HepG2 (cell line): ENCODE data around the gene PAK3.

Experiments
- ATF1 ChIP-seq: IDR thresholded peaks from 2 replicates; pipeline ENCODE4 v1.6.1; 2016; ENCODE audit warnings: mild to moderate bottlenecking, control low read depth
- NR2F6 ChIP-seq, 2 experiments: IDR thresholded peaks; 2 replicates each; pipeline ENCODE4 v1.6.1; 2016; ENCODE audit warnings: antibody characterized with exemption in 1 of 2, mild to moderate bottlenecking in 1 of 2
- POLR2A ChIP-seq, 2 experiments: IDR thresholded peaks; 2 replicates each; pipeline ENCODE4 v1.6.1; 2011; ENCODE audit warnings: low read depth in 2 of 2, low read length in 2 of 2, mild to moderate bottlenecking in 1 of 2, moderate library complexity in 1 of 2; ENCODE audit not compliant: insufficient read depth in 1 of 2
- SMARCC2 ChIP-seq: fragments of 450-650 bp; IDR thresholded peaks from 2 replicates; pipeline ENCODE4 v1.6.1; 2017; ENCODE audit warnings: antibody characterized with exemption, mild to moderate bottlenecking
- SP1 ChIP-seq, 2 experiments: fragments of 450-650 bp in 1 of 2; sonication (generic) in 1 of 2; formaldehyde crosslinking in 1 of 2; IDR thresholded peaks; 2 replicates each; pipeline versions ENCODE4 v1.4.0 to v1.6.1; 2016 to 2020; ENCODE audit warnings: missing genetic modification reagents in 1 of 2
- TCF7L2 ChIP-seq: IDR thresholded peaks from 2 replicates; pipeline ENCODE4 v1.6.1; 2011; ENCODE audit warnings: mild to moderate bottlenecking, low read depth, low read length, moderate library complexity
- YY1 ChIP-seq: IDR thresholded peaks from 2 replicates; pipeline ENCODE4 v1.6.1; 2011; ENCODE audit warnings: low read length, low read depth, moderate library complexity, mild to moderate bottlenecking; ENCODE audit not compliant: insufficient read depth, insufficient replicate concordance
- ZNF121 ChIP-seq: sonication (generic); formaldehyde crosslinking; IDR thresholded peaks from 2 replicates; pipeline ENCODE4 v1.5.0; 2020; ENCODE audit warnings: mild to moderate bottlenecking, missing genetic modification reagents
- TF ChIP-seq, protein P1 (sequence below): sonication (generic); formaldehyde crosslinking; IDR thresholded peaks from 2 replicates; pipeline ENCODE4 v1.5.0; 2020; ENCODE audit warnings: mild to moderate bottlenecking, missing genetic modification reagents, moderate library complexity
- TF ChIP-seq, protein P2 (sequence below): sonication (generic); formaldehyde crosslinking; IDR thresholded peaks from 2 replicates; pipeline ENCODE4 v1.5.0; 2020; ENCODE audit warnings: missing genetic modification reagents
- TF ChIP-seq, protein P3 (sequence below): sonication (generic); formaldehyde crosslinking; IDR thresholded peaks from one replicate; pipeline ENCODE4 v1.5.1; 2020; ENCODE audit warnings: mild to moderate bottlenecking, missing genetic modification reagents; ENCODE audit errors: not compliant biosample characterization
- TF ChIP-seq, protein P4 (sequence below): sonication (generic); formaldehyde crosslinking; IDR thresholded peaks from 2 replicates; pipeline ENCODE4 v1.4.0; 2020; ENCODE audit warnings: missing genetic modification reagents

DNA sequence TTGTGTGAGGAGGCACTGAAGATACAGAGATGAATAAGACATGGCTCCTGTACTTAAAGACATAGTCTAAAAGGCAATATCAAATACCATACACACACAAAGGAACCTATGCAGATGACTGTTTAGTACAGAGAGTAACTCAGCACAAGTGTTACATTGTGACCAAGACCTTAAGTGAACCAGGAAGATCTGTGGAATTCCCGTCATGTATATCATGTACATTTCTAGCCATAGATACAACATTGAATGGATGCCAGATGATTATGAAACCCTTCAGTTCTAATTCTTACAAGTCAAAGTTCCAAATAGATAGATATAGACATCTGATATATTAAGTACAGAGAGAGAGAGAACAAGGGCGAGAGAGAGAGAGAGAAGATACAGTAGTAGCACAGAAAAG lies 73.2 kb downstream of the PAK3 start:
- TF ChIP-seq, protein P1, sequence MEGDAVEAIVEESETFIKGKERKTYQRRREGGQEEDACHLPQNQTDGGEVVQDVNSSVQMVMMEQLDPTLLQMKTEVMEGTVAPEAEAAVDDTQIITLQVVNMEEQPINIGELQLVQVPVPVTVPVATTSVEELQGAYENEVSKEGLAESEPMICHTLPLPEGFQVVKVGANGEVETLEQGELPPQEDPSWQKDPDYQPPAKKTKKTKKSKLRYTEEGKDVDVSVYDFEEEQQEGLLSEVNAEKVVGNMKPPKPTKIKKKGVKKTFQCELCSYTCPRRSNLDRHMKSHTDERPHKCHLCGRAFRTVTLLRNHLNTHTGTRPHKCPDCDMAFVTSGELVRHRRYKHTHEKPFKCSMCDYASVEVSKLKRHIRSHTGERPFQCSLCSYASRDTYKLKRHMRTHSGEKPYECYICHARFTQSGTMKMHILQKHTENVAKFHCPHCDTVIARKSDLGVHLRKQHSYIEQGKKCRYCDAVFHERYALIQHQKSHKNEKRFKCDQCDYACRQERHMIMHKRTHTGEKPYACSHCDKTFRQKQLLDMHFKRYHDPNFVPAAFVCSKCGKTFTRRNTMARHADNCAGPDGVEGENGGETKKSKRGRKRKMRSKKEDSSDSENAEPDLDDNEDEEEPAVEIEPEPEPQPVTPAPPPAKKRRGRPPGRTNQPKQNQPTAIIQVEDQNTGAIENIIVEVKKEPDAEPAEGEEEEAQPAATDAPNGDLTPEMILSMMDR (CRISPR knock-in tag), result no peak
- TF ChIP-seq, protein P2, sequence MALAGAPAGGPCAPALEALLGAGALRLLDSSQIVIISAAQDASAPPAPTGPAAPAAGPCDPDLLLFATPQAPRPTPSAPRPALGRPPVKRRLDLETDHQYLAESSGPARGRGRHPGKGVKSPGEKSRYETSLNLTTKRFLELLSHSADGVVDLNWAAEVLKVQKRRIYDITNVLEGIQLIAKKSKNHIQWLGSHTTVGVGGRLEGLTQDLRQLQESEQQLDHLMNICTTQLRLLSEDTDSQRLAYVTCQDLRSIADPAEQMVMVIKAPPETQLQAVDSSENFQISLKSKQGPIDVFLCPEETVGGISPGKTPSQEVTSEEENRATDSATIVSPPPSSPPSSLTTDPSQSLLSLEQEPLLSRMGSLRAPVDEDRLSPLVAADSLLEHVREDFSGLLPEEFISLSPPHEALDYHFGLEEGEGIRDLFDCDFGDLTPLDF (CRISPR knock-in tag), result no peak
- TF ChIP-seq TCF7L2 (no peak), SMARCC2 (no peak), ATF1 (CRISPR knock-in tag) (no peak), SP1 (IDR thresholded peaks at IDR 0.05) (no peak), SP1 (CRISPR knock-in tag; IDR thresholded peaks at IDR 0.05) (no peak), POLR2A (IDR thresholded peaks at IDR 0.05; ENCODE audit: insufficient read depth in 1 of 2, low read depth in 2 of 2, low read length in 2 of 2) (no peak), YY1 (no peak), ZNF121 (CRISPR knock-in tag) (no peak), NR2F6 (IDR thresholded peaks at IDR 0.05) (no peak), NR2F6 (CRISPR knock-in tag; IDR thresholded peaks at IDR 0.05) (no peak)
- TF ChIP-seq, protein P3, sequence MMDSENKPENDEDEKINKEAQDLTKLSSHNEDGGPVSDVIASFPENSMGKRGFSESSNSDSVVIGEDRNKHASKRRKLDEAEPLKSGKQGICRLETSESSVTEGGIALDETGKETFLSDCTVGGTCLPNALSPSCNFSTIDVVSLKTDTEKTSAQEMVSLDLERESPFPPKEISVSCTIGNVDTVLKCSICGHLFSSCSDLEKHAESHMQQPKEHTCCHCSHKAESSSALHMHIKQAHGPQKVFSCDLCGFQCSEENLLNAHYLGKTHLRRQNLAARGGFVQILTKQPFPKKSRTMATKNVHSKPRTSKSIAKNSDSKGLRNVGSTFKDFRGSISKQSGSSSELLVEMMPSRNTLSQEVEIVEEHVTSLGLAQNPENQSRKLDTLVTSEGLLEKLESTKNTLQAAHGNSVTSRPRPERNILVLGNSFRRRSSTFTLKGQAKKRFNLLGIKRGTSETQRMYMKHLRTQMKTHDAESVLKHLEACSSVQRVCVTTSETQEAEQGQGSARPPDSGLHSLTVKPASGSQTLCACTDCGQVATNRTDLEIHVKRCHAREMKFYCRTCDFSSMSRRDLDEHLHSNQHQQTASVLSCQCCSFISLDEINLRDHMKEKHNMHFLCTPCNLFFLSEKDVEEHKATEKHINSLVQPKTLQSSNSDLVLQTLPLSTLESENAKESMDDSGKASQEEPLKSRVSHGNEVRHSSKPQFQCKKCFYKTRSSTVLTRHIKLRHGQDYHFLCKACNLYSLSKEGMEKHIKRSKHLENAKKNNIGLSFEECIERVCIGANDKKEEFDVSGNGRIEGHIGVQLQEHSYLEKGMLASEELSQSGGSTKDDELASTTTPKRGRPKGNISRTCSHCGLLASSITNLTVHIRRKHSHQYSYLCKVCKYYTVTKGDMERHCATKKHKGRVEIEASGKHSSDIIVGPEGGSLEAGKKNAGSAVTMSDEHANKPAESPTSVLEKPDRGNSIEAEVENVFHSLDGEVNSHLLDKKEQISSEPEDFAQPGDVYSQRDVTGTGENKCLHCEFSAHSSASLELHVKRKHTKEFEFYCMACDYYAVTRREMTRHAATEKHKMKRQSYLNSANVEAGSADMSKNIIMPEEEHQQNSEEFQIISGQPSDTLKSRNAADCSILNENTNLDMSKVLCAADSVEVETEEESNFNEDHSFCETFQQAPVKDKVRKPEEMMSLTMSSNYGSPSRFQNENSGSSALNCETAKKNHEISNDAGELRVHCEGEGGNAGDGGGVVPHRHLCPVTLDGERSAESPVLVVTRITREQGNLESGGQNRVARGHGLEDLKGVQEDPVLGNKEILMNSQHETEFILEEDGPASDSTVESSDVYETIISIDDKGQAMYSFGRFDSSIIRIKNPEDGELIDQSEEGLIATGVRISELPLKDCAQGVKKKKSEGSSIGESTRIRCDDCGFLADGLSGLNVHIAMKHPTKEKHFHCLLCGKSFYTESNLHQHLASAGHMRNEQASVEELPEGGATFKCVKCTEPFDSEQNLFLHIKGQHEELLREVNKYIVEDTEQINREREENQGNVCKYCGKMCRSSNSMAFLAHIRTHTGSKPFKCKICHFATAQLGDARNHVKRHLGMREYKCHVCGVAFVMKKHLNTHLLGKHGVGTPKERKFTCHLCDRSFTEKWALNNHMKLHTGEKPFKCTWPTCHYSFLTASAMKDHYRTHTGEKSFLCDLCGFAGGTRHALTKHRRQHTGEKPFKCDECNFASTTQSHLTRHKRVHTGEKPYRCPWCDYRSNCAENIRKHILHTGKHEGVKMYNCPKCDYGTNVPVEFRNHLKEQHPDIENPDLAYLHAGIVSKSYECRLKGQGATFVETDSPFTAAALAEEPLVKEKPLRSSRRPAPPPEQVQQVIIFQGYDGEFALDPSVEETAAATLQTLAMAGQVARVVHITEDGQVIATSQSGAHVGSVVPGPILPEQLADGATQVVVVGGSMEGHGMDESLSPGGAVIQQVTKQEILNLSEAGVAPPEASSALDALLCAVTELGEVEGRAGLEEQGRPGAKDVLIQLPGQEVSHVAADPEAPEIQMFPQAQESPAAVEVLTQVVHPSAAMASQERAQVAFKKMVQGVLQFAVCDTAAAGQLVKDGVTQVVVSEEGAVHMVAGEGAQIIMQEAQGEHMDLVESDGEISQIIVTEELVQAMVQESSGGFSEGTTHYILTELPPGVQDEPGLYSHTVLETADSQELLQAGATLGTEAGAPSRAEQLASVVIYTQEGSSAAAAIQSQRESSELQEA (CRISPR knock-in tag), result no peak
- TF ChIP-seq, protein P4, sequence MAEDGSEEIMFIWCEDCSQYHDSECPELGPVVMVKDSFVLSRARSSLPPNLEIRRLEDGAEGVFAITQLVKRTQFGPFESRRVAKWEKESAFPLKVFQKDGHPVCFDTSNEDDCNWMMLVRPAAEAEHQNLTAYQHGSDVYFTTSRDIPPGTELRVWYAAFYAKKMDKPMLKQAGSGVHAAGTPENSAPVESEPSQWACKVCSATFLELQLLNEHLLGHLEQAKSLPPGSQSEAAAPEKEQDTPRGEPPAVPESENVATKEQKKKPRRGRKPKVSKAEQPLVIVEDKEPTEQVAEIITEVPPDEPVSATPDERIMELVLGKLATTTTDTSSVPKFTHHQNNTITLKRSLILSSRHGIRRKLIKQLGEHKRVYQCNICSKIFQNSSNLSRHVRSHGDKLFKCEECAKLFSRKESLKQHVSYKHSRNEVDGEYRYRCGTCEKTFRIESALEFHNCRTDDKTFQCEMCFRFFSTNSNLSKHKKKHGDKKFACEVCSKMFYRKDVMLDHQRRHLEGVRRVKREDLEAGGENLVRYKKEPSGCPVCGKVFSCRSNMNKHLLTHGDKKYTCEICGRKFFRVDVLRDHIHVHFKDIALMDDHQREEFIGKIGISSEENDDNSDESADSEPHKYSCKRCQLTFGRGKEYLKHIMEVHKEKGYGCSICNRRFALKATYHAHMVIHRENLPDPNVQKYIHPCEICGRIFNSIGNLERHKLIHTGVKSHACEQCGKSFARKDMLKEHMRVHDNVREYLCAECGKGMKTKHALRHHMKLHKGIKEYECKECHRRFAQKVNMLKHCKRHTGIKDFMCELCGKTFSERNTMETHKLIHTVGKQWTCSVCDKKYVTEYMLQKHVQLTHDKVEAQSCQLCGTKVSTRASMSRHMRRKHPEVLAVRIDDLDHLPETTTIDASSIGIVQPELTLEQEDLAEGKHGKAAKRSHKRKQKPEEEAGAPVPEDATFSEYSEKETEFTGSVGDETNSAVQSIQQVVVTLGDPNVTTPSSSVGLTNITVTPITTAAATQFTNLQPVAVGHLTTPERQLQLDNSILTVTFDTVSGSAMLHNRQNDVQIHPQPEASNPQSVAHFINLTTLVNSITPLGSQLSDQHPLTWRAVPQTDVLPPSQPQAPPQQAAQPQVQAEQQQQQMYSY (CRISPR knock-in tag), result no peak
